Measurements from ENCODE around the gene RAD18. TPM values are rescaled to one million over a fixed set of nuclear protein-coding genes. Genes with fewer than 3 reads are reported as not detected.

The RAD18 gene
- total RNA-seq, 1 experiment from 2014 or later: 18.0 TPM

- DNase-seq (ENCODE audit: low read depth): peak; percentile 95
These were observed 1.4 kb upstream of the RAD18 start for GRCh38 chr3:8964436-8965370.

- DNase-seq (ENCODE audit: low read depth): peak; percentile 42
These were observed 928 bp downstream of the RAD18 start for GRCh38 chr3:8962226-8962861.

GRCh38 chr3:8959668-8960067 lies 3.6 kb downstream of the RAD18 start:
- DNase-seq (ENCODE audit: low read depth): no peak

GRCh38 chr3:8954938-8955763 lies 8.1 kb downstream of the RAD18 start:
- peak; percentile 83 for DNase-seq (ENCODE audit: low read depth)

- no peak for DNase-seq (ENCODE audit: low read depth)
These were observed 10.0 kb downstream of the RAD18 start for GRCh38 chr3:8953313-8953712.

GRCh38 chr3:8952130-8952529 lies 11.1 kb downstream of the RAD18 start:
- DNase-seq (ENCODE audit: low read depth): no peak

- DNase-seq (ENCODE audit: low read depth): no peak
These were observed 17.2 kb downstream of the RAD18 start for GRCh38 chr3:8945890-8946600.

- no peak for DNase-seq (ENCODE audit: low read depth)
These were observed 20.4 kb downstream of the RAD18 start for GRCh38 chr3:8942746-8943488.

GRCh38 chr3:8942115-8942514 lies 21.2 kb downstream of the RAD18 start:
- DNase-seq (ENCODE audit: low read depth): no peak

- DNase-seq (ENCODE audit: low read depth): peak; percentile 60
These were observed 25.3 kb downstream of the RAD18 start for GRCh38 chr3:8938021-8938420.

GRCh38 chr3:8937064-8938020 lies 25.9 kb downstream of the RAD18 start:
- DNase-seq (ENCODE audit: low read depth): peak; percentile 88

GRCh38 chr3:8932507-8932906 lies 30.8 kb downstream of the RAD18 start:
- DNase-seq (ENCODE audit: low read depth): no peak

GRCh38 chr3:8931342-8931741 lies 31.9 kb downstream of the RAD18 start:
- no peak for DNase-seq (ENCODE audit: low read depth)

- no peak for DNase-seq (ENCODE audit: low read depth)
These were observed 33.4 kb downstream of the RAD18 start for GRCh38 chr3:8929860-8930259.

GRCh38 chr3:8914491-8914890 lies 48.8 kb downstream of the RAD18 start:
- DNase-seq (ENCODE audit: low read depth): peak; percentile 36

- DNase-seq (ENCODE audit: low read depth): no peak
These were observed 51.5 kb downstream of the RAD18 start for GRCh38 chr3:8911781-8912180.

GRCh38 chr3:8909160-8909559 lies 54.1 kb downstream of the RAD18 start:
- no peak for DNase-seq (ENCODE audit: low read depth)

- no peak for DNase-seq (ENCODE audit: low read depth)
These were observed 60.1 kb downstream of the RAD18 start for GRCh38 chr3:8903191-8903590.

- peak; percentile 18 for DNase-seq (ENCODE audit: low read depth)
These were observed 62.4 kb downstream of the RAD18 start for GRCh38 chr3:8900869-8901268.
